ENCODE data around the gene GATD1. TPM values are rescaled to one million over a fixed set of nuclear protein-coding genes. Genes with fewer than 3 reads are reported as not detected.

The GATD1 gene
- polyA plus RNA-seq, 1 donor from 2014 or later: 146 TPM

DNA sequence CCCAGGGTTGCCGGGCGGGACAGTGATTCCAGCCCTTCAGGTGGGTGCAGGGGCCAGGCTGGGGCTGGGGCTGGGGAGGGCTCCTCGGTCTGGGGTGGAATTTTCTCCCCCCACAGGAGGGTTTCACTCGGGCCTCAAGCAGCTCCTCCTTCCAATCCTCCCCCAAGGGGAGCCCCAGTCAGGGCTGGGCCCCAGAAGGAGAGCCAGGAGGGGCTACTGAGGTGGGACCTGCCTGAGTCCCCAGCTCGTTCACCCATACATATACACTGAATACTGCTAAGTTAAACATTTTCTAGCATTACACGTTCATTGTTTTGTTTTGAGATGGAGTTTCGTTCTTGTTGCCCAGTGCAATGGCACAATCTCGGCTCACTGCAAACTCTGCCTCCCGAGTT lies 48.9 kb upstream of the GATD1 start:
- no peaks in the 10 kb centered on the region for H4K20me1 ChIP-seq (ENCODE audit: insufficient read depth)
- no peak overlapping the region for H3K27ac ChIP-seq (ENCODE audit: low read length)
- no peak overlapping the region for H3K9ac ChIP-seq (ENCODE audit: low read length)
- H3K27me3 ChIP-seq (ENCODE audit: insufficient read depth, low read depth, low read length): peaks cover 40% of the 10 kb centered on the region
- TF ChIP-seq EP300 (conservative IDR thresholded peaks at IDR 0.05; ENCODE audit: poor library complexity, severe bottlenecking) (no peak), TAF1 (IDR thresholded peaks at IDR 0.05; ENCODE audit: low read depth) (no peak), EZH2 (IDR thresholded peaks at IDR 0.05; ENCODE audit: borderline replicate concordance, insufficient read depth, low read length, poor library complexity, severe bottlenecking) (no peak), RAD21 (conservative IDR thresholded peaks at IDR 0.05) (no peak), POLR2AphosphoS5 (IDR thresholded peaks at IDR 0.05) (no peak), REST (IDR thresholded peaks at IDR 0.05; ENCODE audit: borderline replicate concordance) (no peak), SMC3 (conservative IDR thresholded peaks at IDR 0.05; ENCODE audit: poor library complexity) (no peak)
- H3K4me3 ChIP-seq (ENCODE audit: low read length): no peak overlapping the region
- H3K9me3 ChIP-seq (ENCODE audit: low read length): no peaks in the 10 kb centered on the region
- H3K4me2 ChIP-seq (ENCODE audit: low read length): no peak overlapping the region
- no peaks in the 10 kb centered on the region for H3K79me2 ChIP-seq (replicated peaks; ENCODE audit: insufficient read depth, low read length)
- H3K9me2 ChIP-seq (ENCODE audit: insufficient read depth, low read length): no peaks in the 10 kb centered on the region
- H3K36me3 ChIP-seq (ENCODE audit: insufficient read depth, low read length): no peaks in the 10 kb centered on the region
- H3F3A ChIP-seq (ENCODE audit: insufficient read depth, low read length, poor library complexity, severe bottlenecking): no peaks in the 10 kb centered on the region
- no peak overlapping the region for H2AFZ ChIP-seq (ENCODE audit: low read depth, low read length)

DNA sequence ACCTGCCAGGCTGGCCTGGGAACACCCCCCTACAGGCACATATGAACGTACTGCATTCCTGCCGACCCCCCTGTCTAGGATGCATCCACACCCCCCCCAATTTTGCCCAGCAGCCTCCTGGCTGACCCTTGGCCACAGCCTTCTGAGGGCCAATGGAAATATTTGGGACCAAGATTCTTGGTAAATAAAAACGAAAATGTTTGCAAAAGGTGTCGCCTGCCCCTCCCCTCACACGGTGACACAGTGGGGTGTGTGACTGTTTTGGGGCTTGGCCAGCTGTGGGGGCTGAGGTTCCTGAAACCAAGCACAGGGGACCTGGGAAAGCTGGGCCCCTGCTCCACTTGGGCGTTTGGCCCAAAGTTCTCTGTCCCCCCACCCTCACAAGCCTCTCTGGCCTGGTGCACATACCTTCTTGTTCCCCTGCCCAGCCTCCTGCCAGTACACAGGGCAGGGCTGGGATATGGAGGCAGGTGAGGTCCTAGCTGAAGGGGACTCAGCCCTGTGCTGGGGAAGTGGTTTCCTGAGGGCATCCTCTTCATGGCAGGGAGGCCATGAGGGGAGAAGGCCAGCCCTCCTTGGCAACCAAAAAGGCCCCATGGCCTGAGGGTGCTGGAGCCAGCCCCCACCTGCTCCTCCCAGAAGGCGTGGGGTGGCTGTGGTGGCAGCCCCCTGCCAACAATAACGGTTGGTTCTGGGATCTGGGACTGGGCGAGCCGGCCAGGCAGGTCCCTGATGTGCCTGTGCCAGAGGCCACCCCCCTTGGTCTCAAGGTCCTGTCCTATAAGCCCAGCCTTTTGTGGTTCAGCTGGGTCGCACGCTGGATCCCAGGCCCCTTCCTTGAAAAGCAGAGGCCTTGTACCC lies 48.3 kb upstream of the GATD1 start:
- H3F3A ChIP-seq (ENCODE audit: insufficient read depth, low read length, poor library complexity, severe bottlenecking): no peaks in the 10 kb centered on the region
- H2AFZ ChIP-seq (ENCODE audit: low read depth, low read length): no peak overlapping the region
- H3K9me3 ChIP-seq (ENCODE audit: low read length): no peaks in the 10 kb centered on the region
- peaks cover 35% of the 10 kb centered on the region for H3K27me3 ChIP-seq (ENCODE audit: insufficient read depth, low read depth, low read length)
- no peak overlapping the region for H3K4me3 ChIP-seq (ENCODE audit: low read length)
- H3K9ac ChIP-seq (ENCODE audit: low read length): no peak overlapping the region
- no peaks in the 10 kb centered on the region for H3K79me2 ChIP-seq (replicated peaks; ENCODE audit: insufficient read depth, low read length)
- TF ChIP-seq TAF1 (IDR thresholded peaks at IDR 0.05; ENCODE audit: low read depth) (no peak), MXI1 (conservative IDR thresholded peaks at IDR 0.05; ENCODE audit: poor library complexity, severe bottlenecking) (no peak), RAD21 (conservative IDR thresholded peaks at IDR 0.05) (no peak), REST (IDR thresholded peaks at IDR 0.05; ENCODE audit: borderline replicate concordance) (no peak), EZH2 (IDR thresholded peaks at IDR 0.05; ENCODE audit: borderline replicate concordance, insufficient read depth, low read length, poor library complexity, severe bottlenecking) (no peak), EP300 (conservative IDR thresholded peaks at IDR 0.05; ENCODE audit: poor library complexity, severe bottlenecking) (no peak), POLR2AphosphoS5 (IDR thresholded peaks at IDR 0.05) (no peak), SMC3 (conservative IDR thresholded peaks at IDR 0.05; ENCODE audit: poor library complexity) (no peak)
- TF ChIP-seq, protein P1, sequence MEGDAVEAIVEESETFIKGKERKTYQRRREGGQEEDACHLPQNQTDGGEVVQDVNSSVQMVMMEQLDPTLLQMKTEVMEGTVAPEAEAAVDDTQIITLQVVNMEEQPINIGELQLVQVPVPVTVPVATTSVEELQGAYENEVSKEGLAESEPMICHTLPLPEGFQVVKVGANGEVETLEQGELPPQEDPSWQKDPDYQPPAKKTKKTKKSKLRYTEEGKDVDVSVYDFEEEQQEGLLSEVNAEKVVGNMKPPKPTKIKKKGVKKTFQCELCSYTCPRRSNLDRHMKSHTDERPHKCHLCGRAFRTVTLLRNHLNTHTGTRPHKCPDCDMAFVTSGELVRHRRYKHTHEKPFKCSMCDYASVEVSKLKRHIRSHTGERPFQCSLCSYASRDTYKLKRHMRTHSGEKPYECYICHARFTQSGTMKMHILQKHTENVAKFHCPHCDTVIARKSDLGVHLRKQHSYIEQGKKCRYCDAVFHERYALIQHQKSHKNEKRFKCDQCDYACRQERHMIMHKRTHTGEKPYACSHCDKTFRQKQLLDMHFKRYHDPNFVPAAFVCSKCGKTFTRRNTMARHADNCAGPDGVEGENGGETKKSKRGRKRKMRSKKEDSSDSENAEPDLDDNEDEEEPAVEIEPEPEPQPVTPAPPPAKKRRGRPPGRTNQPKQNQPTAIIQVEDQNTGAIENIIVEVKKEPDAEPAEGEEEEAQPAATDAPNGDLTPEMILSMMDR (IDR thresholded peaks at IDR 0.05; ENCODE audit: poor library complexity, severe bottlenecking): no peak
- H3K27ac ChIP-seq (ENCODE audit: low read length): no peak overlapping the region
- H3K36me3 ChIP-seq (ENCODE audit: insufficient read depth, low read length): no peaks in the 10 kb centered on the region
- H3K4me2 ChIP-seq (ENCODE audit: low read length): no peak overlapping the region
- H3K9me2 ChIP-seq (ENCODE audit: insufficient read depth, low read length): no peaks in the 10 kb centered on the region
- H4K20me1 ChIP-seq (ENCODE audit: insufficient read depth): no peaks in the 10 kb centered on the region

Measured in neural cell (in vitro differentiated cells).